ENCODE results near the gene FNDC7.
"Not testable (repeated sequence)": the region's sequence is repeated elsewhere in the genome, so short reads cannot be mapped to it uniquely, and the experiment has no call there.

FNDC7 gene

GRCh38 chr1:108699375-108700332, 13.1 kb upstream of the FNDC7 start:
- DNase-seq, result no peak

GRCh38 chr1:108701176-108701849, 11.4 kb upstream of the FNDC7 start:
- no peak for DNase-seq

- DNase-seq, result not testable (repeated sequence)
Measured at GRCh38 chr1:108702109-108702508, 10.6 kb upstream of the FNDC7 start.

- DNase-seq, result no peak
Measured at GRCh38 chr1:108703939-108704338, 8.8 kb upstream of the FNDC7 start.

- no peak for DNase-seq
Measured at GRCh38 chr1:108704496-108704895, 8.2 kb upstream of the FNDC7 start.

- no peak for DNase-seq
Measured at GRCh38 chr1:108706643-108707042, 6.1 kb upstream of the FNDC7 start.

- peak; percentile 41 to 64 for DNase-seq
Measured at GRCh38 chr1:108708691-108709660, 3.7 kb upstream of the FNDC7 start.

- DNase-seq, result no peak
Measured at GRCh38 chr1:108715932-108716331, 3.2 kb downstream of the FNDC7 start.

GRCh38 chr1:108716437-108717230, 3.9 kb downstream of the FNDC7 start:
- DNase-seq, result no peak

- DNase-seq, result no peak
Measured at GRCh38 chr1:108717774-108718316, 5.1 kb downstream of the FNDC7 start.

GRCh38 chr1:108718927-108719655, 6.4 kb downstream of the FNDC7 start:
- DNase-seq, result no peak

GRCh38 chr1:108719656-108720435, 7.1 kb downstream of the FNDC7 start:
- DNase-seq, result no peak

- no peak for DNase-seq
Measured at GRCh38 chr1:108722292-108722691, 9.6 kb downstream of the FNDC7 start.

GRCh38 chr1:108725906-108726305, 13.2 kb downstream of the FNDC7 start:
- no peak for DNase-seq

- DNase-seq, result no peak
Measured at GRCh38 chr1:108728327-108728923, 15.7 kb downstream of the FNDC7 start.

GRCh38 chr1:108729481-108729880, 16.8 kb downstream of the FNDC7 start:
- DNase-seq, result no peak

- no peak for DNase-seq
Measured at GRCh38 chr1:108732398-108732797, 19.7 kb downstream of the FNDC7 start.

- no peak for DNase-seq
Measured at GRCh38 chr1:108734171-108734865, 21.6 kb downstream of the FNDC7 start.

GRCh38 chr1:108742253-108742652, 29.5 kb downstream of the FNDC7 start:
- DNase-seq, result no peak
